ENCODE data around the gene TNFAIP3.

- no peak for TF ChIP-seq POLR2AphosphoS5 (IDR thresholded peaks at IDR 0.05; ENCODE audit: low read depth, low read length)
- no peak for TF ChIP-seq TAF1 (IDR thresholded peaks at IDR 0.05; ENCODE audit: borderline replicate concordance, insufficient read depth, low read length)
These were observed 39.0 kb downstream of the TNFAIP3 start for GRCh38 chr6:137906020-137906472.
